HepG2 (cell line): Measurements from ENCODE around the gene HNRNPF. TPM values are rescaled to one million over a fixed set of nuclear protein-coding genes. Genes with fewer than 3 reads are reported as not detected.
A peak's percentile ranks its signal among the peaks of the same experiment; 100 is the strongest.

ENCODE experiments used
- ATAC-seq: fragments of 200-7000 bp; cut with Tn5 transposase; 3 replicates; pipeline ENCODE4 v1.9.1; 2020; ENCODE audit warnings: mild to moderate bottlenecking, moderate library complexity
- BruUV-seq: library from RNA; stranded (reverse); fragments of 400-500 nt; replicated peaks from 2 replicates; lab custom pipeline; 2021; lab: Mats Ljungman, UMichigan
- CTCF ChIA-PET: fragments of 300-600 bp; formaldehyde crosslinking; extraction: SDS; loops from one replicate; lab custom pipeline; 2021; ENCODE audit warnings: low total read pairs, inconsistent platforms, low intra/inter-chr PET ratio; lab: Yijun Ruan, JAX
- POLR2A ChIA-PET: fragments of 350-600 bp; sonication (Branson Sonifier 250); formaldehyde crosslinking; loops from one replicate; lab custom pipeline; 2020; ENCODE audit warnings: antibody characterized with exemption, inconsistent platforms; lab: Yijun Ruan, JAX
- DNase-seq: peaks from one replicate; pipeline ENCODE4 v3.0.0-alpha.2; 2015; ENCODE audit warnings: low spot score
- FAIRE-seq: peaks from 3 replicates; lab custom pipeline; 2011; peaks lifted over from hg19 to GRCh38; lab: Jason Lieb, UNC
- H2AFZ ChIP-seq: one replicate; pipeline ENCODE4 v1.6.1; 2011; ENCODE audit warnings: low read length, inconsistent platforms
- H3K27ac ChIP-seq: fragments of 300-600 bp; 3 replicates; pipeline ENCODE4 v1.8.0; 2011; ENCODE audit warnings: mixed run types, mild to moderate bottlenecking, mixed read lengths, low read length, inconsistent platforms; ENCODE audit not compliant: insufficient read depth; ENCODE audit errors: extremely low read length
- H3K27me3 ChIP-seq, 2 experiments: fragments of 200-600 bp in 1 of 2; 2 replicates in 1 of 2; 3 replicates in 1 of 2; pipeline versions ENCODE4 v1.6.0 to v1.8.0; 2011; ENCODE audit warnings: low read length in 2 of 2, mild to moderate bottlenecking in 2 of 2, moderate library complexity in 2 of 2, inconsistent platforms in 1 of 2; ENCODE audit not compliant: insufficient read depth in 2 of 2, control insufficient read depth in 1 of 2
- H3K36me3 ChIP-seq, 2 experiments: fragments of 200-600 bp in 1 of 2; replicated peaks in 1 of 2; 2 replicates in 1 of 2; 3 replicates in 1 of 2; pipeline versions ENCODE4 v1.5.1 to v1.8.0; 2011; ENCODE audit warnings: low read length in 2 of 2, inconsistent platforms in 1 of 2; ENCODE audit not compliant: insufficient read depth in 2 of 2, control insufficient read depth in 1 of 2
- H3K4me1 ChIP-seq: 2 replicates; pipeline ENCODE4 v1.5.1; 2012; ENCODE audit warnings: low read length, inconsistent platforms; ENCODE audit not compliant: insufficient read depth
- H3K4me2 ChIP-seq: 2 replicates; pipeline ENCODE4 v1.6.0; 2011; ENCODE audit warnings: low read depth, low read length, inconsistent platforms
- H3K4me3 ChIP-seq, 3 experiments: fragments of 200-600 bp in 1 of 3; sonication (generic), shearing (Covaris generic) in 1 of 3; replicated peaks in 1 of 3; 2 replicates each; pipeline ENCODE4 v1.5.1; 2011 to 2016; ENCODE audit warnings: low read length in 3 of 3, inconsistent platforms in 2 of 3, low read depth in 2 of 3, mild to moderate bottlenecking in 2 of 3, control low read depth in 1 of 3, mixed read lengths in 1 of 3; ENCODE audit not compliant: insufficient read depth in 1 of 3
- H3K79me2 ChIP-seq: one replicate; pipeline ENCODE4 v1.6.1; 2011; ENCODE audit warnings: low read length, inconsistent platforms; ENCODE audit not compliant: insufficient read depth
- H3K9ac ChIP-seq: 2 replicates; pipeline ENCODE4 v1.6.0; 2011; ENCODE audit warnings: mild to moderate bottlenecking, low read depth, low read length, inconsistent platforms; ENCODE audit not compliant: insufficient read depth
- H3K9me3 ChIP-seq: 2 replicates; pipeline ENCODE4 v1.5.1; 2012; ENCODE audit warnings: mild to moderate bottlenecking, low read length
- H4K20me1 ChIP-seq: 2 replicates; pipeline ENCODE4 v1.6.0; 2011; ENCODE audit warnings: inconsistent platforms, mild to moderate bottlenecking, low read length, moderate library complexity; ENCODE audit not compliant: insufficient read depth
- FOXK1 ChIP-seq: sonication (generic); formaldehyde crosslinking; IDR thresholded peaks from 2 replicates; pipeline ENCODE4 v1.4.0; 2020; ENCODE audit warnings: low read depth, missing genetic modification reagents, borderline replicate concordance
- KLF9 ChIP-seq: IDR thresholded peaks from 2 replicates; pipeline ENCODE4 v1.6.1; 2016; ENCODE audit warnings: low read depth
- MTA1 ChIP-seq: sonication (generic); formaldehyde crosslinking; IDR thresholded peaks from 2 replicates; pipeline ENCODE4 v1.4.0; 2020; ENCODE audit warnings: missing genetic modification reagents, mild to moderate bottlenecking, borderline replicate concordance
- PHF8 ChIP-seq: sonication (generic); formaldehyde crosslinking; IDR thresholded peaks from 2 replicates; pipeline ENCODE4 v1.5.0; 2020; ENCODE audit warnings: missing genetic modification reagents
- SIN3B ChIP-seq: fragments of 150-350 bp; IDR thresholded peaks from 2 replicates; pipeline ENCODE4 v1.6.1; 2014; ENCODE audit warnings: low read length
- TCF7L2 ChIP-seq: IDR thresholded peaks from 2 replicates; pipeline ENCODE4 v1.6.1; 2011; ENCODE audit warnings: mild to moderate bottlenecking, low read depth, low read length, moderate library complexity
- WIZ ChIP-seq: sonication (generic); formaldehyde crosslinking; IDR thresholded peaks from 2 replicates; pipeline ENCODE4 v1.5.1; 2020; ENCODE audit warnings: mild to moderate bottlenecking, missing genetic modification reagents
- ZBTB7B ChIP-seq: sonication (generic); formaldehyde crosslinking; IDR thresholded peaks from 2 replicates; pipeline ENCODE4 v1.4.0; 2020; ENCODE audit warnings: missing genetic modification reagents
- ZHX2 ChIP-seq, 2 experiments: sonication (generic) in 1 of 2; formaldehyde crosslinking in 1 of 2; IDR thresholded peaks; 2 replicates each; pipeline versions ENCODE4 v1.6.1 to v1.9.0; 2014 to 2022; ENCODE audit warnings: antibody characterized with exemption in 1 of 2, borderline replicate concordance in 1 of 2, inconsistent platforms in 1 of 2, low read depth in 1 of 2, missing genetic modification reagents in 1 of 2
- ZNF331 ChIP-seq: sonication (generic); formaldehyde crosslinking; IDR thresholded peaks from 2 replicates; pipeline ENCODE4 v1.4.0; 2020; ENCODE audit warnings: missing genetic modification reagents
- ZNF33B ChIP-seq: sonication (generic); formaldehyde crosslinking; IDR thresholded peaks from 2 replicates; pipeline ENCODE4 v1.5.1; 2020; ENCODE audit warnings: mild to moderate bottlenecking, missing genetic modification reagents
- ZNF577 ChIP-seq: sonication (generic); formaldehyde crosslinking; IDR thresholded peaks from 2 replicates; pipeline ENCODE4 v1.4.0; 2020; ENCODE audit warnings: mild to moderate bottlenecking, low read depth, missing genetic modification reagents, borderline replicate concordance
- ZNF761 ChIP-seq: sonication (generic); formaldehyde crosslinking; conservative IDR thresholded peaks from 2 replicates; pipeline ENCODE4 v1.4.0; 2020; ENCODE audit warnings: mild to moderate bottlenecking, missing genetic modification reagents
- WGBS: methylation state at CpG from one replicate; pipeline ENCODE4 v1.1.6; 2017; ENCODE audit warnings: low lambda C conversion rate; 5-methylcytosine and 5-hydroxymethylcytosine counted together
- in situ Hi-C: cut with HindIII; loops from 2 replicates; pipeline ENCODE4 v1.10.0; 2017; ENCODE audit warnings: low pct_unique_long_range_greater_than_20kb; ENCODE audit not compliant: extremely low pct_ligation_motif_present
- intact Hi-C: fragments of 100-400 bp; cut with micrococcal nuclease; formaldehyde crosslinking; loops from one replicate; pipeline ENCODE4 v1.10.0; 2022; ENCODE audit not compliant: unreplicated experiment
- polyA plus RNA-seq, 8 experiments: library from polyadenylated mRNA; depleted of rRNA in 3 of 8; stranded (reverse) in 7 of 8; unstranded in 1 of 8; fragments of >200 nt; fragmentation: Illumina TruSeq in 4 of 8; extraction: Trizol in 4 of 8; gene quantifications; 2 replicates each; pipeline versions ENCODE4 v1.2.1 to v1.2.3, GENCODE V29; 2011 to 2016; ENCODE audit warnings: low read depth in 4 of 8, missing spikeins in 1 of 8, mixed read lengths in 1 of 8; ENCODE audit not compliant: insufficient read depth in 1 of 8
- total RNA-seq, 5 experiments: library from RNA; depleted of rRNA; stranded (reverse); fragments of >200 nt; fragmentation: Illumina TruSeq; extraction: Trizol; gene quantifications; 2 replicates each; pipeline ENCODE4 v1.2.3, GENCODE V29; 2016; ENCODE audit warnings: low read depth in 1 of 5
- TF ChIP-seq, protein P1 (sequence below): sonication (generic); formaldehyde crosslinking; IDR thresholded peaks from 2 replicates; pipeline ENCODE4 v1.8.1; 2023; ENCODE audit warnings: mild to moderate bottlenecking, inconsistent platforms, moderate library complexity, missing genetic modification reagents, borderline replicate concordance

The HNRNPF gene
- total and polyA plus RNA-seq, 2 of the 13 experiments (the other 11 are each of a cell fraction or from before 2014, with no cell fraction given) = 166 to 308 TPM

DNA sequence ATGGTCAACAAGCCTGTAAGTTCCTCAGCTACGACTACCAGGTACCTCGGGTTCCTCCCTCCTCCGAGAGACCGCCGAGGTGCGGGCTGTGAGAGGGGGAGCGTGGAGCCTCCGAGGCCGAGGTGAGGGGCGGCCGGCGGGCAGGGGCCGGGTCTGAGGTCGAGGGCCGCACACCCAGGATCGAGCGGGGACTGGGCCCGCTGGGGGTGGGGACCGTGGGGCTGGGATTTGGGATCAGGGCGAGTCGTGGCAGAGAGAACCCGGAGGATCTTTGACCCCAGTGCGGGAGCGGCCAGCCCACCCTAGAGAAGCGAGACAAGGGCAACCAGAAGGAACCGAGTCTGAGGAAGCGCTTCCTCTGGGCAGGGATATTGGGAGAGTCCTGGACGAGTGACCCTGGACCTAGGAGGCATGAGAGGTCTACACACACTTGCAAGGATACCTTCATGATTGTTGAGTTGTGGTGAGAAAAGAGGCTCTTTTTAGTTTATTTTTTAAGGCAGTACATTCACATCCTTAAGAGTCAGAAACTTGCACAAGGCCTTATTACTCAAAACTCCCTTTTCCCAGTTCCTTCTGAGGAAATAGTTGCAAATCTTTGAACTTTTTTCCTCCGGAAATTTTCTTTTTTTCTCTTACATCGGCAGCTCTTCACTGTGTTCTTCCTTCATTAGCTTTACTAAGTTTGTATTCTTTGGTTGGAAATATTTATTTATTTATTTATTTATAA is 28.3 kb upstream of the HNRNPF start:
- H3K4me1 ChIP-seq = peaks cover 29% of the 10 kb centered on the region
- peak overlapping the region; percentile 100 for H3K9ac ChIP-seq
- H2AFZ ChIP-seq = no peak overlapping the region
- H3K9me3 ChIP-seq = no peaks in the 10 kb centered on the region
- H3K79me2 ChIP-seq = peaks cover 16% of the 10 kb centered on the region
- peak overlapping the region; percentile 63 to 98 (median 87) for H3K4me3 ChIP-seq
- 18% methylated on average over 4 of the region's 30 CpGs for WGBS
- ATAC-seq = peak; percentile 12; the same call in 2 of the 3 replicates
- intact Hi-C loops = loop anchor here (5.0 kb wide), 1 partner anchor 40 kb away; no protein-coding TSS in a partner anchor
- H3K36me3 ChIP-seq = no peaks in the 10 kb centered on the region
- no peak for DNase-seq
- no peaks in the 10 kb centered on the region; a peak in 1 of 5 replicates for H3K27me3 ChIP-seq
- peak overlapping the region; percentile 97 for H3K4me2 ChIP-seq
- BruUV-seq = TSS peak; percentile 75
- ChIA-PET CTCF (interaction anchor here (1.0 kb wide), 1 partner anchor 16 kb away, joined by 3 read pairs; no protein-coding TSS in a partner anchor), POLR2A (interaction anchor here (0.9 to 3.3 kb wide), 9 partner anchors 12 to 61 kb away, joined by 3 to 33 read pairs (median 4); partner anchors contain the start of gene HNRNPF)
- no peak for FAIRE-seq
- in situ Hi-C loops = no loop called here
- H4K20me1 ChIP-seq = no peaks in the 10 kb centered on the region
- peak overlapping the region; percentile 100 for H3K27ac ChIP-seq
- 0 out of 2 replicates have a peak, but pooled peaks have one; percentile 3 for TF ChIP-seq FOXK1 (CRISPR knock-in tag)
- TF ChIP-seq ZNF761 (CRISPR knock-in tag) = peak; percentile 2; the same call in 1 of the 2 replicates
- no peak for TF ChIP-seq KLF9 (CRISPR knock-in tag)
- TF ChIP-seq MTA1 (CRISPR knock-in tag) = 0 out of 2 replicates have a peak, but pooled peaks have one; percentile 1
- TF ChIP-seq PHF8 (CRISPR knock-in tag) = no peak; the same call in 1 of the 2 replicates
- TF ChIP-seq ZNF331 (CRISPR knock-in tag) = no peak
- TF ChIP-seq ZNF577 (CRISPR knock-in tag) = no peak
- TF ChIP-seq, protein P1, sequence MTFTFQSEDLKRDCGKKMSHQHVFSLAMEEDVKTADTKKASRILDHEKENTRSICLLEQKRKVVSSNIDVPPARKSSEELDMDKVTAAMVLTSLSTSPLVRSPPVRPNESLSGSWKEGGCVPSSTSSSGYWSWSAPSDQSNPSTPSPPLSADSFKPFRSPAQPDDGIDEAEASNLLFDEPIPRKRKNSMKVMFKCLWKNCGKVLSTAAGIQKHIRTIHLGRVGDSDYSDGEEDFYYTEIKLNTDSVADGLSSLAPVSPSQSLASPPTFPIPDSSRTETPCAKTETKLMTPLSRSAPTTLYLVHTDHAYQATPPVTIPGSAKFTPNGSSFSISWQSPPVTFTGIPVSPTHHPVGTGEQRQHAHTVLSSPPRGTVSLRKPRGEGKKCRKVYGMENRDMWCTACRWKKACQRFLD (CRISPR knock-in tag) = 0 out of 2 replicates have a peak, but pooled peaks have one; percentile 12
- no peak for TF ChIP-seq SIN3B
- TF ChIP-seq ZNF33B (CRISPR knock-in tag) = no peak
- no peak for TF ChIP-seq ZHX2 (IDR thresholded peaks at IDR 0.05; ENCODE audit: low read depth)
- TF ChIP-seq ZHX2 (CRISPR knock-in tag; IDR thresholded peaks at IDR 0.05; ENCODE audit: borderline replicate concordance) = no peak
- no peak for TF ChIP-seq ZBTB7B (CRISPR knock-in tag)
- TF ChIP-seq WIZ (CRISPR knock-in tag) = peak; percentile 23
- no peak for TF ChIP-seq TCF7L2
